DMS153 treated with DMSO at 0.1 percent for 48 hours (cell line): Measurements from ENCODE around the gene ITGB5.

Experiments
- DNase-seq: peaks from one replicate; lab custom pipeline; 2025; ENCODE audit not compliant: unreplicated experiment; lab: John Stamatoyannopoulos, UW

Gene ITGB5

DNA sequence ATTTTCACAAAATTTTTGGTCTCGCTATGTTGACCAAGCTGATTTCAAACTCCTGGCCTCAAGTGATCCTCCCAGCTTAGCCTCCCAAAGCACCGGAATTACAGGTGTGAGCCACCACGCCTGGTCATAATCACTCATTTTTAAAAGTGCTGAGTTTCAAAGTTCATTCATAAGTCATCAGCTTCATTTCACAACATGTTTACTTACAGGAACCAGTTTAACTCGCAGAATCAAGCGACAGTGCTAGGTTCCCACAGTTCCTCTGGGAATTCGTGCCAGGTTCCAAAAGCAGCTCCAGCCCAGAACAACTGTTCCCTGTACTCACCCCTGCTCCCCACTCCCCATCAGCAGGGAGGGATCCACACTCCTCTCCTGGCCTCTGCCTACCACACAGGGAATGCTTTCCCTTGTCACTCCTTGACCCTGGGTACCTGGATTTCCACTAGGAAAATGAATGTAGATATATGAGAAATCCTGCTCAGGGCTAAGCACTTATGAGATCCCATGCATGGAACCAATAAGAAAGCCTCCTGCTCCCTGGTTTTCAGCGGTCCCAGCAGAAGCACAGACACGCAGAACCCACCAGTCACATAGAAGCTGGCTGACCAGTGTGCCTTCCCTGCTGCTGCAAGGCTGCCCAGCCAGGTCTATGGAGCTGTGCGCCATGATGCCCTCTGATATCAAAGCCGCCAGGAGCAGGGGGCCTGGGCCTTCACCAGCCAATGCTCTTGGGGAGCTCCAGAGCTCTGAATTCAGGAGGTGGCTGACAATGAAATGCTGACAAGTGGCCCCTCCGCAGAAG, 72.3 kb downstream of the ITGB5 start:
- no peak for DNase-seq

DNA sequence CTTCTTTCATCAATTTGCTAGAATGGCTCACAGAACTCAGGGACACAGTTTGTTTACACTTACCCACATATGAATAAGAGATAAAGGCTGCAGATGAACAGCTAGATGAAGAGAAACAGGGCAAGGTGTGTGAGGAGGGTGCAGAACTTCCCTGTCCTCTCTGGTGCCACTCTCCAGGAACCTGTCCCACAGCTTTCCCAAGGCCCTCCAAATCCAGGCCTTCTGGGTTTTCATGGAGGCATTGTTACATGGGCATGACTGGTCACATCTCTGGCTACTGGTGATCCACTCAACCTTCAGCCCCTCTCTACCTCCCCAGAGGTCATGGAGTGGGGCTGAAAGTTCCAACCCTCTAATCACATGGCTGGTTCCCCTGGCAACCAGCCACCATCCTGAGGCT, 73.6 kb downstream of the ITGB5 start:
- DNase-seq = no peak

DNA sequence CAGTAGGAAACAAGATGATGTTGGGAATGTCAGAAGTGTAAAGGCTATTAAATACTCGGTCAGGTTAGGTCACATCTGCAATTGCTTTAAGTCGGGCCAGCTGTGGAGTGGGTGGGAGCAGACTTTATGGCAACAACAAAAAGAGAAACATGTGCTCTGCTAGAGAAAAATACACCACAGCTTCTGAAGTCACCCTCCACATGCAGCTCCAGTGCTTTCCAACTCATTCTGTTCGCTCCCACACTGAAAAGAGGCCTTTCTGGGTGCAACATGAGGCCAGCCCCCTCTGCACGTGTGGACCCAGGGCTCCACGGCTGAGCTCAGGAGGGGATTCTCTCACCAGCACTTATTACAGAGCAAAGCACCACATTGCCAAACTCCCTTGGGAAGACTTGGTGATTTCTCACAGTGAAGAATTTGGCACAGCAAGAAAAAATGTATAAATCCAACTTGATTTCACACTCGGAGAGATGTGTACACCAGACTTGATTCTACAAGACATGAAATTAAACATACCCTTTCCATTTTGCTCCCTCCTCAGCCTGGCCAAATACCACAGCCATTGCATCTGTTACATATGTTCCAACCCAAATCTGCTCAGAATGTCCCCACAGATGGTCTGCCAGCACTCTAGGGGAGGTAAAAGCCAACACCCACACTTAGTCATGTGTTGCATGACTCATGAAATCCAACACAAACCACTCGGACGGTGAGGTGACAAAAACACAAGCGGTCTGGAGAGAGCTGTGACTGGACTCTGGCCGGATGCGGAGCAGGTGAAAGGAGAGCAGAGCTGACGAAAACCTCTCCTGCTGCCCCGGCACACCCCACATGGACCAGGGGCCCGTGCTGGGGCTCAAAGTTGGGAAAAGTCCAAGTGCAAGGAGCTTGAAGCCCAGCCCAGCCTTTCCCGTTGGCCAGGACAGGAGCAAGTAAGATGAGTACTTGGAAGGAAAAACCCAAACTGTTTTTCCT, 74.6 kb downstream of the ITGB5 start:
- no peak for DNase-seq

DNA sequence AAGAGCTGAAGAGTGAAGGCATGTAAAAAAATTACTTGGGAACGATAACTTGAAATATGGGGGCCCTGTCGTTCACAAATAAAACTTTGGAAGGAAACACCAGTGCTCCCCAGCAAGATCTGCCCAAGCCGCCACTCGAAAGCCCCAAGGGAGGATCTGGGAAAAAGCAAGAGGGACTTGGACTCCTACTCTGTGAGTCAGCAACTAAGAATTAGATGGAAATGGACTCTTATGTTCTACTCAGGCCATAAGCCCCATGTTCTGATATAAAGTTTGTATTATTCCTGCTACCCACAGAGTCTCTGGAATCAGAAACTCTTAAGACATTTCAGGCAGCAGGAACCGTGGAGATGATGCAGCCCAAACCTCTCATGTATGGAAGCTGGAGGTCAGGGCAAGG, 75.7 kb downstream of the ITGB5 start:
- DNase-seq = no peak

DNA sequence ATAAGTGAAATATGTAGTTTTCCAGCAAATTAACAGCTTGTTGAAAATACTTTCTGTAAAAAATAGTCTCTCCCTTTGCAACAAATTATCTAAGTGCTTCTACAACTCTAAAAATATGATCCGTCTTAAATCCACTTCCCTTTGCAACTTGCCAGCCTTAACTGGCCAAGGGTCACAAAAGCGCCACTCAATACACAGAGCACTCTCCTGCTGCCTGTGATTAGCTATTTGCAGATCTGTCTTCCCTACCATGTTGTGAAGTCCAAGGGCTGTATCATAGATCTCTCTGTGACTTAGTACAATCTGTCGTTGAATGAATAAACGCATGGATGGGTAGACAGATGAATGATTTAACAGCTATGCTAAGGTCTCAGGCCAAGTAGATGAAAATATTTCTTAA, 76.2 kb downstream of the ITGB5 start:
- no peak for DNase-seq

DNA sequence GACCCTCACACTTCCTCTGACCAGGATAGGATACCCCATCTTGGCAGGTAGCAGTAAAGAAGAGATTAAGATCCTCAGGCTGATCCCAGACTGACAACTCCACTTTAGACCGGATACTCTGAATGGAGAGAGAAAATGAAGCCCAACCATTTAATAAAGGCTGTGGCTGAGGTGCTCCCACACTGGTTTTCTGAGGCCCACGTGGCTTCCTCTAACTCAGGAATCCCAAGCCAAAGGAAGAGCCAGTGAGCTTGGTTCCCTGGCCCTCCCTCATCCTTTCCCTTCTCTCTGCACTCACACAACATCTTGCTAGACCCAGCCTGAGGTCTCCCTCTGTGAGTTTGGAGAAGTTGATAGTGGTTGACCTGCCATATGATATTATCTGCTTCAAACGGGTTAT, 78.1 kb downstream of the ITGB5 start:
- DNase-seq = no peak

DNA sequence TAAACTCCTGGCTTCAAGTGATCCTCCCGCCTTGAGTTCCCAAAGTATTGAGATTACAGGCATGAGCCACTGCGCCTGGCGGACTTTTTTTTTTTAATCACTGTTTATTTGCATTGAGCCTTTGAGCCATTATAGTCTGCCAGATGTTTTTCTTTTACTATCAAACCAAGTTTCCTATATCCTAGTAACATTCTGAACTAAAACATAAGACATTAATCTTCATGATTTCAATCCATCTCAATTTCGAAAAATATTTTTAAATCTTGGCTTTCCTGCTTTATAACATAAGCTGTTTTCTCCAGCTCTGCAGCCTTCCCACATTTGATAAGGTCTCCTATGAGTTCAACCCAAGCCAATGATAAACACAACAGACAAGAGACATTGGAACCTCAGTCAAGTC, 81.5 kb downstream of the ITGB5 start:
- DNase-seq = no peak

DNA sequence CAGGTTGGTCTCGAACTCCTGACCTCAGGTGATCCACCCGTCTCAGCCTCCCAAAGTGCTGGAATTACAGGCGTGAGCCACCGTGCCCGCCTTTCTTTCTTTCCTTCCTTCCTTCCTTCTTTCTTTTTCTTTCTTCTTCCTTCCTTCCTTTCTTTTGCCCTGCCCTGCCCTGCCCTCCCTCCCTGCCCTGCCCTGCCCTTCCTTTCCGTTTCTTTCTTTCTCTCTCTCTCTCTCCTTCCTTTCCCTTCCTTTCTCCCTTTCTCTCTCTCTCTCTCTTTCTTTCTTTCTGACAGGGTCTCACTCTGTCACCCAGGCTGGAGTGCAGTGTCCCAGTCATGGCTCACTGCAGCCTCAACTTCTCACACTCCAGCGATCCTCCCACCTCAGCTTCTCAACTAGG, 82.3 kb downstream of the ITGB5 start:
- DNase-seq = no peak

DNA sequence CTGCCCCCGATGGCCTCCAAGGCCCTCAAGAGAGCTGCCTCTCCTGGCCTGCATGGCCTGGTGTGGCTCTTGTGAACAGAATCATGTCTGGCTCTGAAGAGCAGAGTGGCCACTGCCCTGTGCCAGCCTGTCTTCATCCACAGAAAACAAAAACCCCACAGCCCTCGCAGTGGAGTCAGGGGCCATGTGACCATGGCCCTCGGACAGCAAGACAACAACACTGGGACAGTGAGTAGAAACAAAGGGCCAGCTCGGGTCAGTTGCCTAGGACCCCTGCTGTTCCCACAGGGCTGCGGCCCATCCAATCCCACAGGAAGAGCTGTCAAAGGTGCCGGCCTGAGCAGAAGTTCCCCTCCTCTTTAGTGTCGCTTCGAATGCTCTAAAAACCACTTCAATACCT, 84.5 kb downstream of the ITGB5 start:
- DNase-seq = no peak

DNA sequence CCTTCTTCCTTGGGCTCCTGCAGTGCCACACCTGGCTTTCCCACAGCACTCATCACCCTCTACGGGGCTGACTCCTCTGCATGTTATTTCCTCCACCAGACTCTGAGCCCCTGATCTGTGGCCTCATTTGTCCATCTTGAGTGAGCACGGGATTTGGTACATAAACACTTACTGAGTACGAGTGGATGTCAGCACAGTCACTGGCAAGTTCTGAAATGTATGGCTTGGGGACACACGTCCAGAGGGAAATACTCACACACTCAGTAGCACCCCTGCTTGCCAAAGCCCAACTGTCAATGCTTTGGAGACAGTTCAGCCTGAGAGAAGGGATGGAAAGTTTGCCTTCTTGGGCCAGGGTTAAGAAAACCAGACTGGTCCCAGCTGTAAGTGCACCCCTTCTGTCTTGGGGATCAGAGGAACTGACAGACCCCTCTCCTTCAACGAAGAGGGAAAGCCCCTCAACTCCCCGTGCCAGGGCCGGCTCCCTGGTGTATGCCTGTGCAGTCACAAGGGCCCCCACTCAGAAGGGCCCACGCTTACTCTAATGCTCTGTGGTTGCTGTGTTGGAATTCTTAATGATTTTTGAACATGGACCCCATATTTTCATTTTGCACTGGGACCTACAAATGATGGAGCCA, 85.0 kb downstream of the ITGB5 start:
- DNase-seq = no peak

DNA sequence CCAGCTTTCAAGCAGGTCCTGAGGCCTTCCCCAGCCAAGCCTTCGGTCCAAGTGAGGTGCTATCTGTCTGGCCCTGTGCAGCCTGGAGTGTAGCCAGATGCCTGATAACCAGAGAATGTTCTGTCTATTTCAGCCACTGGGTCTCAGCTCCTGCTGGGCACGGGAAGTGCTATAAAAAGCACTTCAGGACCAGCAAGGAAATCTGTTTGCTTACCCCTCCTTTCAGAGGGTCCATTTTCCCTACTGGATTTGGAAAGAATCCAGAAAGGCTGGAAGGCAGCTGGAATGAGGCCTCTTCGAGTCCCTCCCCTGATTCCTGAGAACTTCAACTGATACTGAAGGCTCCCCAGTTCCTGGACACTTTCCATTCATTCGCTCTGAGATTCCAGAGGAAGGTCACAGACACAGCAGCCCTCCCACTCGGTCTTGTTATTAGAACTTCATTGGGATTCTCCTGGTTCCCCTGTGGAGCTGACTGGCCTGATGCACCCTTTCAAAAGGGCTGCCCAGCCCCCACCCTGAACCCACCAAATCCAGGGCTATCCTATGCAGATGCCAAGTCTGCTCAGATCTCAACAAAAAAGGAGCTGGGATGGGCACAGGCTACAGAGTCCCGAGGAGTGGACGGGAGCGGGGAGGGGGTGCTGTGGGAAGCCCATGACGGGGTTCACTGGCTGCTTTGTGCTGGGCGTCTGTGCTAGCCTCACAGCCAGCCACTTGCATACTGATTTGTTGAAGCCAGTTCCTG, 86.5 kb downstream of the ITGB5 start:
- DNase-seq = no peak

DNA sequence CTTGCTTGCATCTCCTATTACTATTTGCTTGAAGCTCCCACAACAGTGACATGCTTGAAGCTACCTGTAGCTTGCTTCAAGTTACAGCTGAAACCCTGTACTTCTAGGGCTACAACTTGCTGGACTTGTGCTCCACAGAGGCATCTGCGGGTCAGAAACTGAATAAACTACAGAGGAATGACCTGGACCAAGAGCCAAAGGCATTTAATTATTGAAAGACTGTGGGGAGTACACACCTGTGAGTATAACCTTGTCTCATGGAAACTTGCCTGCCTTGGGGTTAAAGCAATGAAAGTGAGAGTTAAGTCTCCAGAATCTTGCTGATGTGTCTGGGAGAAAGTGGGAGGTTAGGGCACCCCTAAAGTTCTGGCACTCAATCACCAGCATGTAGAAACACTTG, 87.1 kb downstream of the ITGB5 start:
- DNase-seq = no peak

DNA sequence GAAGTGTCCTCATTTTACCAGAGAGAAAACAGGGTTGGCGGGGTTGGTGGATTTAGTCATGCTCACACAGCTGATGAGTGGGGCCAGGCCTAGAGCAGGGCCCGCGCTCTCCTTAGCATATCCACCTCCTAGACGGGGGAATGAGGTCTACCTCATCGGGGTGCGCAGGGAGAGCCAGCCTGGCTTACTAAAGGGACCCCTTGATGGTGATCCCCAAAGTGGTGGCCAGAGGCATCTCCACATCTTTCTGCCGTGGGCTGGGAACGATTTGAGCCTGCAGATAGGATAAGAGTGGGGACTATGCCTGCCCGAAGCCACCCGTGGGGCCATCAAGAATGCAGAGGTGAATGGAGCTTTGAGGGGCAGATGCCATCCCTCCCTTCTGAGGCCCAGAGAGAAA, 87.5 kb downstream of the ITGB5 start:
- no peak for DNase-seq

DNA sequence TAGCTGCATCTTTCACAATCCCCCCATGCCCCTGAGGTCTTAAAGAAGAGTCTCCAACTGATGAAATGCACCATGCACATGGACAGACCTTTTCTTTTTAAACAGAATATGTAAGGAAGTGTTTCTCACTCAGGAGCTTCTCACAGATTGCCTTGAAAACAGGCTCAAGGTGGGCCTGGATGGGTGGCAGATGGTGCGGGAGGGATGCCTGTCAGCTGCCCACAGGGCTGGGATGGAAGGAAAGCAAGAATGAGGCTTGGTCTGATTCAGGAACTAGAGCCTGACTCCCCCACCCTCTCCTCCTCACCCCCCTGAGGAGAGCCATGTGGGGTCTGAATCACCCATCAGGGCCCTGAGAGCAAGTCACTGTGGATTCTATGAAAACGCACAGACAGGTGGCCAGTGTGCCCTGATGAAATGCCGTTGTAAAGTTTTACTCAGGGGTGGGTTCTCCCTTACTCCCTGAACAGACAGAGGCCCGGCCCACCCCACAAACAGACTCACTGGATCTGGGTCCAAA, 89.7 kb downstream of the ITGB5 start:
- no peak for DNase-seq

DNA sequence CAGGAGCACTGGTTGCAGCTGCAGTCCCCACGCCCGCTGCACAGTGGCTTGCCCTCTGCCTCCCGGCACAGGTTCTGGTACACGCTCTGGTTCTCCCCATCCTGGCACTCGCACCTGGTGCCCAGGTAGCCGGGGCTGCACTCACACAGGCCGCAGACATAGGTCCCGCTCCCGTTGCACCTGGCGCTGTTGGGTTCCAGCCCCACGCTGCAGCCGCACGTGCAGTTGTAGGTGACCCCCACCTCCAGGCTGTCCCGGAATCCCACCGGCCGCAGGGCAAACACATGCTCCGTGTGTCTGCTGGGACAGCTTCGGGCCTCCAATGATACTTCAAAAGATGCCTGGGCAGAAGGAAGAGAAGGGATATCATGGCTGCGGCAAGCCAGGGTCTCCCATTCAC, 90.7 kb downstream of the ITGB5 start:
- no peak for DNase-seq

DNA sequence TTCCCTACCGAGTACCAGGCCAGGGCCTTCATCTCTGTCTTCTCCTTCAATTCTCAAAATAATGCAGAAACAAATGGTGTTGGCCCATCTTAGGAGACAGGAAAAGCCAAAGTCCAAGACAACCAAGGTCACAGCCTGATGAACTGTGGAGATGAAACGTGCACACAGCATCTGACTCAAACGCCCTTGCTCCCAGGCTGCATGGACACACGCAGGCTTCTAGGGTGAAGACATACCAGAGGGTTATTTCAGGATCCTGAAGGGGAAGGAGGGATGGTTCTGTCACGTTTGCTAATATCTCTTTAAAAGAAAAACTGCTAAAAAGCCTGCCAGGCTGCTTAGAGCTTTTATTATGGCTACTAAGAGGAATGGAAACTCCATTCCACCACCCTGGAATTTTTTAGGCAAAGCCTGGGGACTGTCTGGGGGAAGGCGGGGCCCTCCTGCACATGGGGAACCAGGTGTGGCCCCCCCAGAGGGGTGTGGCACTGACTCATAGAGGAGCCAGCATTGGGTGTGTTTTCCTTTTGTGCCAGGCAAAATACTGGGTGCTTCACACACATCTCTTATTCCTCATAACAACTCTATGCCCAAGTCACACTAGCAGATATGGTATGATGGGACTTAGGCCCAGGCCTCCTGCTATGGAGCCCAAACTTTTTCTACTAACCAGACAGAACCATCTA, 94.0 kb downstream of the ITGB5 start:
- DNase-seq = no peak

DNA sequence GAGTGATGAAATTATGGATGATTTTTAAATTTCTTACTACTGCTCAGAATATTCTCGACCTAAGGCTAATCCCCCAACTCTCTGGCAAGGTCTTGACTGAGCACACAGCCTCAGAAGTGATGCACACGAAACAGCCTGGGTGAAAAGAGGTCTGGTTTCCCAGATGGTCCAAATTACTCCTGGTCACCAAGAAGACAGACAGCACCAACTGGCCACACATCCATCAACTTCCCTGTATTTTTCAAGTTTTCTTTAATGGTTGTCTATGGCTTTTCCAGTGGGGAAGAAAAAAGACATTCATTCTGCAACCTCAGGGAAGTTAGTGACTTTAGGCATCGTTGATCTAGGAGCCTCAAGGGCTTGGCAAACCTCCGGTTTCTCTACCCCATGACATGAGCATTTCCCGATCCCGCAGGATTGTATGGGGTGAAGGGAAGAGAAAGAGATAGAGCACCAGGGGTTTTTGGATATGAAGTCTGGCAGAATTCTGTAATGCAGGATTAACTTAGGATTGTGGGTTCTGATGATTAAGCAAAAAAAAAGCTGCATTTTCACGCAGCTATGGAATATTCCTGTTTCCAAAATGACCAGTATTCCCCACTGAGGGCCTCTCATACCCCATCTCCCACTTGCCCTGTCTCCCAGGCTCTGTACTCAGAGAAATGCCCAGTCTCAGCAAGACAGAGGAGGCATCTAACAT, 94.7 kb downstream of the ITGB5 start:
- DNase-seq = no peak

DNA sequence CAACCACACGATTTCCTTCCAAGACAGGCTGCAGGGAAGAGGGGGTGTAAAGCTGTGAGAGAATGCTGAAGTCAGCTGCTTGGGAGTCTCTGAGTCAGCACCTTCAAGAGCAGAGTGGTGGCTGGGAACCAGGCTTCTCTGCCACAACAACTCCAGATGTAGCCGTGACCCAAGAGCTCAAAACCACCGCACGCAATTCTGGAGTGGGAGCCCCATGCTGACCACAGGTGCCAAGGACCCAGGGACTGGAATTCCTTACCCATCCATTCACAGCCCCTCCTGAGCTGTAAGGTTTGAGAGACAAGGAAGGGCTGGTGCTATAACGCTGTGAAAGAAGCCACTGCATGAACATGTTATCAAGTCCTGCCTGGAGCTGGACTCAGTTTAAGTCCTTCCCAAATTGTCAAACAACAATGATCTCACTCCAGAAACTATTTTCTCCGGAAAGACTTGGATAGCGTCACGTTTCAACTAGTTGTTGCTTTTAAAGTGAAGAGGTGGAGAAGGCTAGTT, 95.5 kb downstream of the ITGB5 start:
- DNase-seq = no peak

DNA sequence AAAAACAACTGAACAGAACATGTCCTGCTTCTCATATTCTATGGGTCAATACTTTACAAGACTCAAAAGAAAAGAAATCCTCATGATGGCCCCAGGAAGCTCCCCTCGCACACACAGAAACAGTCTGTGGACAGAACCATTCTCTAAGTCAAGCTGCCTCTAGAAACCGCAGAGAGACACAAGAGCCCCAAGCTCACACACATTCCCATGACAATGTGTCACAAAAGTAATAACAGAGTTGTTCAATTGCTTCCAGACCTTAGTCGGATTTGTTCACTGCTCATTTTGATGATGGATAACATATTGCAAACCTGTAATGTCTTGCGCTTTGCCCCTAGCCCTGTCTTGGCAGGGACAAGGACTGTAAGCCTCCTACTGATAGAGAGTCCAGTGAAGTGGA, 96.0 kb downstream of the ITGB5 start:
- no peak for DNase-seq
